Measurements from ENCODE around the gene CEBPZ.

The CEBPZ gene

DNA sequence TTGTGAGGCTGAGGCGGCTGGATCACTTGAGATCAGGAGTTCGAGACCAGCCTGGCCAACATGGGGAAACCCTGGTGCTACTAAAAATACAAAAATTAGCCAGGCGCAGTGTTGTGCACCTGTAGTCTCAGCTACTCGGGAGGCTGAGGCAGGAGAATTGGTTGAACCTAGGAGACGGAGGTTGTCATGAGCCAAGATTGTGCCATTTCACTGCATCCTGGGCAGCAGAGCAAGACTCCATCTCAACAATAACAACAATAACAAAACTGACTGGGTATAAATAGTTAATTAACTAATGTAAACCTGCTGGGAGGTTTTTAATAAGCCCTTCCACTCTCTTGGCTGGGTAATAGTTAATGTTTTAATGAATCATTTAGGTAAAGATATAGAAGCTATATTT is 50.8 kb downstream of the CEBPZ start:
- FAIRE-seq = no peak
- no peak for DNase-seq (ENCODE audit: low spot score)

DNA sequence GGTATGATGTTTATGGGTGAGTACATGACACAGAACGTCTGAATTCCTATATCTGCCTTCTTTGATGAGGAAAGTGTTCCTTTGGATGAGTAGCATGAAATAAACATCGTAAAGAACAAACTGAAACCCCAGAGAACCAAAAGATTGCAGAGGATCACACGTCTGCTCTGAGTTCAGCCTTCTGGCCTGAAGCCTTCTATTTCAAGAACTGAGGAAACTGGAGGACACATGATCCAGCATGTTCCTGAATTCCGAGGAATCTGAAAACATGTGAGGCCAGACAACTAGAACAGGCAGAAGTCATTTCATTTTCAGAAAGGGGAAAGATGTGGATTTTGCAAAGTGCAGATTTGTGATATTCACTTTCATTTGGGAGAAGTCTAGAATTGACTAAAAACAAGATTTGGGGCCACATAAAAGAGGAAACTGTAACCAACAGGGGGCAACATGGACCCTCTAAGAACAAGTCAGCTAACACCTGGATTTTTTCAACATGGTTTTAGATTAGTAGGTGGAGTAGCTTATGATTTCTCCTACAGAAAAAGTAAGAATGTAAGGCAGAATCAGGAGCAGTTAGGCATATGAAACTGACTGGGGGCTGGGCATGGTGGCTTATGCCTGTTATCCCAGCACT is 51.3 kb downstream of the CEBPZ start:
- DNase-seq (ENCODE audit: low spot score) (no peak), FAIRE-seq (no peak)

DNA sequence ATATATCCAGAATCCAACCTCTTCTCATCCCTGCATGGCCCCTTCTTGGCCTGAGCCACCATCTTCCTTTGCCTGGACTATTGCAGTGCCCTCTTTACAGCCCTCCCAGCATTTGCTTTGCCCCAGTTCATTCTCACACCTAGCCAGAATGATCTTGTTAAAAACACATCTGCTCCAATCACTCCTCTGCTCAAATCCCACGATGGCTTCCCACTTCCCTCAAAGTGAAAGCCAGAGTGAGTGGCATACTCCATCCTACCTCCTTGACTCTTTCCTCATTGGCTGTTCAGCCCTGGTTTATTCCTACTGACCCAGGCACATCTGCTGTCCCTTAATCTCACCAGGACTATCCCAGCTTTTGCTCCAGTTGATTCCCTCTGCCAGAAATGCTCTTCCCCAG is 57.7 kb downstream of the CEBPZ start:
- no peak for FAIRE-seq
- no peak for DNase-seq (ENCODE audit: low spot score)

DNA sequence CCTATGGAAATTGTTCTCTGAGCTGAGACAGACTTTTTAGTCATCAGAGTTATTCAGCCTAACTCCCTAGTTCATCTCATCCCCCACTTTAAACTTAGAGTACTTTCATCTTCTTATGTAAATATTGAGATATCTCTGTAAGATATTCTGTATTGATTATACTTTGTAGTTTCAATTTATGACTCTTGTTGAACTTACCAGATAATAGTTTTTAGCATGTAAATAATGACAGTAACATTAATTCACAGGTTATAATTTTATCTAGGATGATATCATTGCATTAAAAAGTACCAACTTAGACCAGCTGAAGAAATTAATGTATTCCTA is 59.8 kb downstream of the CEBPZ start:
- FAIRE-seq (no peak), DNase-seq (ENCODE audit: low spot score) (no peak)

DNA sequence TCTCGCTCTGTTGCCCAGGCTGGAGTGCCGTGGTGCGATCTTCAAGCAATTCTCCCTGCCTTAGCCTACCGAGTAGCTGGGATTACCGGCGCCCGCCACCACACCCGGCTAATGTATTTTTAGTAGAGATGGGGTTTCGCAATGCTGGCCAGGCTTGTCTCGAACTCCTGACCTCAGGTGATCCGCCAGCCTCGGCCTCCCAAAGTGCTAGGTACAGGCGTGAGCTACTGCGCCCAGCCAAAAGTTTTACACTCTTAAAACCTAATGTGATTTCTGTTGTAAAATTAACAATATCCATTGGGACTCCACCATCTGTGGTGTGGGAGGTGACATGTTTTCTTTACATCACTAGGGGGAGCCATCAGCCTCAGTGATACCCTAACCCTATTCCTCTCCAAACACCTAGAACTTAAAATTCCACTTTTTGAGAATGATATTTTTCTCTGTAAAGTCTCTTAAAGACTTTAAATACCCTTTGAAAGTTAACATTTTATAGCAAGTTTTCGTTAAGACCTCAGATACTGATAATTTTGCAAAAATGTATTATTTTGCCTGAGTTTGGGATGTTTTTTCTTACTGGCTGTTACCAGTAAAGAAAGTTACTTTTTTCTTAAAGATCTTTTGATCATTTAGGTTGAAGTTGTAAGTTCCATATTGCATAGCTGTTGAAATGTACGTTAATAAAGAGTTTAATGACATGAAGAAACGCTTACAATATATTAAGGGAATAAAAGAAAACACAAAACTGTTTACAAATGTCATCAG is 63.0 kb downstream of the CEBPZ start:
- FAIRE-seq (no peak), DNase-seq (ENCODE audit: low spot score) (peak; percentile 29)

DNA sequence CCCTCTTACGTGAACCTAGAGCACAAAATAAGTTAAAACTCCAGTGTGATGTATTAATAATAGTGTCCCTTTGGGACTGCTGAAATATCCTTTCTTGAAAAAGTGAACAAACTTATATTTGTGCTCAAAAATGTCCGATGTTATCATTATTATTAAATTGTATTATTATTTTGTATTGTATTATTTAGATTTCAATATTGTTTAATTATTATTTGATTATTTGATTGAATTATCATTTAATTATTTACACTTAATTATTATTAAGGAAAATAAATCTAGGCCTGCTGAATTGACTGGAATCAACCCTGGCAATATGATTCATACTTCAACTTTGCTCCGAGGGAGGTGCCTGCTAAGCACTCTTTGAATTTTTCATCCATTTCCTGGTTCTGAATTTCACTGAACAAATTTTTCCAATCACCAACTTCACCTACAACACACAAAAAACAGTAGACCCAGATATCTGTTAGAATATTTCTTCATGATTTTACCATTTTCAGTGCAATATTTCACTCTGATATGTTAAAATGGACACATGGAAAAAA is 63.7 kb downstream of the CEBPZ start:
- FAIRE-seq (peak; percentile 78), DNase-seq (ENCODE audit: low spot score) (no peak)

DNA sequence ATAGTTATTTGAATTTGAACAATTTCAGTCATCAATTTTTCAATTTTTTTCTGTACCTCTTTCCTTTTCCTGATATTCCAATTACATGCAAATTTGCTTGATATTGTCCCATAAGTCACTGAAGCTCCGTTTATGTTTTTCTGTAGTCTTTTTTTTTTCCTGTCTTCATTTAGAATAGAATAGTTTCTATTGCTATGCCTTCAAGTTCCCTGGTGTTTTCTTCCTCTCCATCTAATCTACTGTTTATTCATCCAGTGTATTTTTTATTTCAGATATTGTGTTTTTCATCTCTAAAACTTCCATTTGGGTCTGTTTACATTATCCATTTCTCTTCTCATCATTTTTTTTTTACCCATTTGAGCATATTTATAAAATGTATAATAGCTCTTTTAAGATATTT is 66.6 kb downstream of the CEBPZ start:
- FAIRE-seq (no peak), DNase-seq (ENCODE audit: low spot score) (no peak)

DNA sequence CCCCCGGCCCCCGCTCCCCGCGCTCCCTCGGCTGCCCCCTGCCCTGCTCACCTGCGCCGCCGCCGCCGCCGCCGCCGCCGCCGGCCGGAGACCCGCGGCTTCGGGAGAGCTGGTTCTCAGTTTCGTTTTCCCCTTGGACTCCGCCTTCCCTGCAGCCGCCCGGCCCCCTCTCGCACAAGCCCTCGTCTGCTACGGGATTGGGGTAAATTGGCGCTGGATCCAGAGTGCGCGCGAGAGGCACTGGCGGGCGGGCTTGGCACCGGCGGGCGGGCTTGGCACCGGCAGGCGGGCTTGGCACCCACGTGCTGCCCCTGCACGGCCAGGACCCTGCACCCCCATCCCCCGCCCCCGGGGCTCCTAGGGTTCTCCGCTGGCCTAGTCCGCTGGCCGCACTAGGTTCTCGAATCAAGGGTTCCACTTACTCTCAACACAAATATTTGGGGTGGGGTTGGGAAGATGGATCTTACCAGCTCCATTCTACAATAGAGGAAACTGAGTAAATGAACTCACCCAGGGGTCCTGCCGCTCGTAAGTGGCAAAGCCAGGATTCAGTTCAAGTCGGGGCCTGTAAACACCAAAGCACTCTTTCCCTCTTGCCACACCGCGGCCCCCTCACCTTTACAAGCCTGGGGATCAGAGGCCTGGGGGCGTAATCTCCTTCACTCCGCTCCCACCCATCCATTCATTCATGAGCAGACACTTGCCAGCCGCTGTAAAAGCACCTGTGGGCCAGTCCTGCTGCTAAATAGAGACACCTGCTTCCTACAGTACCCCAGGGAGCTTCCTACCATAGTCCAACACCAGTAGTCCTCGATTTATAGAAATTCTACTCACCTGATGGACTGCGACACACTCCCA is 74.3 kb downstream of the CEBPZ start, which contains the start of gene EIF2AK2:
Gene EIF2AK2, minus strand, starts transcription at position 124 of the 858 bp plus-strand sequence. CDS start 9,174 bp downstream, outside the sequence.
- peak; percentile 80 for DNase-seq (ENCODE audit: low spot score)
- no peak for FAIRE-seq

DNA sequence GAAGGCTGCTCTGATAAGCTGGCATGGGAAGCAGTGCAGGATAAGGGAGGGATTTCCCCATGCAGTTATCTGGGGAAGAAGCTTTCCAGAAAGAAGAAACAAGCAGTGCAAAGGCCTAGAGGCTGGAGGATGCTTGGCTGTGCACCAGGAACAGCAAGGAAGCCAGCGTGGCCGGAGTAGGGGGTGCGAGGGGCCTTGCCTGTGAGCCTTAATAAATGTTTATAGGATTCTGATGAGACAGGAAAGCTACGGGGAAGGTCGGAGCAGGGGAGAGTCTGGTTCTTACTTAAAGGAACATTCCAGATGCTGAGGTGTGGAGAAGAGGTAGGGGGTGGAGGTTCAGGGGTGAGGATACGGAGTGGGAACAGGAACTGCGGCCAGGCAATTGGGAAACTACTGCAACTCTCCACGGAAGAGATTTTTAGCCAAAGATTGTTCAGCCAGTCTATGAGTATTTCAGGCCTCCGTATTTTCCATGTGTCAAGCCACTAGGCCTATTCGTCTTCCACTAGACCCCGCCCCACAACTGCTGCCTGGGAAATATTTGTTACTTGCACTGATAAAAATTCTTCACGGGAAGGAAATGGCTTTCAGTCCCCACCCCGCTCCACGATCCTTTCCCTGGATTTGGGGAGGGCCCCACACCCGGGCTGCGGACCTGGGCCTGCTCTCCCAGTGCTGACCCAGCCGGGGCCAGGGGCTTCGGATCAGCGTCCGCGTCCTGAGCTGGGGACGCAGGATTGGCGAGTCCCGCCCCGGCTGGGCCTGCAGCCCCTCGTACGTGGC is 75.1 kb downstream of the CEBPZ start:
- FAIRE-seq = no peak

DNA sequence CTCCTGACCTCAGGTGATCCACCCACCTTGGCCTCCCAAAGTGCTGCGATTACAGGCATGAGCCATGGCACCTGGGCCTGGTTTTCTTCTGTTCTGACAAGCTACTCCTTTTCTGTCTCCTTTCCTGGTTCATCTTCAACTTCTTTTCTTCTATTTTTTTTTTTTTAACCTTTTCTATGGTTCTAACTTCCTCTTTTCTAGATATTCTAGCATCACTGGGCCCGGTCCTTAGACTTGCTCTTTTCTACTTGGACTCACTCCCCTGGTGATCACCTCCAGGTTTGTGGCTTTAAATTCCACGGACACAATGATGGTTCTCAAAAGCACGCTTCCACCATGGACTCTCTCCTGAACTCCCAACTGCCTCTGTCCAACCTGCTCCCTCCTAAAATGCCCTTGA is 76.6 kb downstream of the CEBPZ start:
- no peak for FAIRE-seq
- DNase-seq (ENCODE audit: low spot score) = no peak

More for the DNA sequence above, 75.1 kb downstream of the CEBPZ start:
- DNase-seq (ENCODE audit: low spot score) = no peak

DNA sequence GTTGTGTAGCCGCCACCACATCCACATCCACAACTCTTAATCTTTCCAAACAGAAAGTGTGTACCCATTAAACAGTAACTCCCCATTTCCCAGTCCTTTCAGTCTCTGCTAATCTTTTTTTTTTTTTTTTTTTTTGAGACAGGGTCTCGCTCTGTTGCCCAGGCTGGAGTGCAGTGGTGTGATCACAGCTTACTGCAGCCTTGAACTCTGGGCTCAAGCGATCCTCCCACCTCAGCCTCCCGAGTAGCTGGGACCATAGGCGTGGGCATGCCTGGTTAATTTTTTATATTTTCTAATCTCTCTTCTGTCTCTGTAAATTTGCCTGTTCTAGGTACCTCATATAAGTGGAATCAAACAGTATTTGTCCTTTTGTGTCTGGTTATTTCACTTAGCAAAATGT is 78.2 kb downstream of the CEBPZ start:
- DNase-seq (ENCODE audit: low spot score) (no peak), FAIRE-seq (no peak)
